Measurements from ENCODE around the gene EYA2.

DNA sequence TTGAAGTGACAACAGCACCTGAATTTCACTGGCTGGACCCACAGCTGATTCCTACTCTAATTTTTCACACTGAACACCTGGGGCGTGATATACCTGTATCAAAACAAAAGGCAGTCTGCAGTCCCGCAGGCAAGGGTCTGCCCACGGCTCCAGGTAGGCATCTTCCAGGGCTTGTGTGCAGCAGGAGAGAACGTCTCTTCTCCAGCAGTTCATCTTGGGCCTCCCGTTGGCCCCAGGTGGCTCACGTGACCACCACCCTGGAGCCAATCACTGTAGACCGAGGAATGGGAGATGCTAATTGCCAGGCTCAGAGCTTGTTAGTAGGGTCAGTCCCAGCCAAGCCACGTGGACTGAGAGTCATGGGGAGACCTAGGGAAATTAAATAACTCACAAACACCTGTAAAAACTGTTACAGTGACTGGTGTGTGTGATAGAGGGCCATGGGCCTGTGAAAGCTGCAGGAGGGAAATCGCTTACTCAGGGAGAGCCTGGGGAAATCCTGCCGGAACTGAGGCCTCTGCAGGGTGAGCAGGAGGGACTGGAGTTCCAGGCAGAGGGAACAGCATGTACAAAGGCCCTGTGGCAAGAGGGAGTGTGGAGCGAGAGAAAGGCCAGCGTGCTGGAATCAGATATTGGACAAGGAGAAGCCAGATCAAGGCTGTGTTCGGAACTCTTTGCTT is 83.4 kb downstream of the EYA2 start:
- TF ChIP-seq EZH2 (IDR thresholded peaks at IDR 0.05; ENCODE audit: borderline replicate concordance, low read depth, low read length, severe bottlenecking) (no peak), POLR2A (IDR thresholded peaks at IDR 0.05; ENCODE audit: low read depth, low read length) (no peak), JUN (IDR thresholded peaks at IDR 0.05; ENCODE audit: borderline replicate concordance, insufficient read depth, insufficient read length, low read depth) (no peak), POLR2AphosphoS5 (IDR thresholded peaks at IDR 0.05; ENCODE audit: insufficient read depth, low read depth, low read length) (no peak)
- TF ChIP-seq, protein P1, sequence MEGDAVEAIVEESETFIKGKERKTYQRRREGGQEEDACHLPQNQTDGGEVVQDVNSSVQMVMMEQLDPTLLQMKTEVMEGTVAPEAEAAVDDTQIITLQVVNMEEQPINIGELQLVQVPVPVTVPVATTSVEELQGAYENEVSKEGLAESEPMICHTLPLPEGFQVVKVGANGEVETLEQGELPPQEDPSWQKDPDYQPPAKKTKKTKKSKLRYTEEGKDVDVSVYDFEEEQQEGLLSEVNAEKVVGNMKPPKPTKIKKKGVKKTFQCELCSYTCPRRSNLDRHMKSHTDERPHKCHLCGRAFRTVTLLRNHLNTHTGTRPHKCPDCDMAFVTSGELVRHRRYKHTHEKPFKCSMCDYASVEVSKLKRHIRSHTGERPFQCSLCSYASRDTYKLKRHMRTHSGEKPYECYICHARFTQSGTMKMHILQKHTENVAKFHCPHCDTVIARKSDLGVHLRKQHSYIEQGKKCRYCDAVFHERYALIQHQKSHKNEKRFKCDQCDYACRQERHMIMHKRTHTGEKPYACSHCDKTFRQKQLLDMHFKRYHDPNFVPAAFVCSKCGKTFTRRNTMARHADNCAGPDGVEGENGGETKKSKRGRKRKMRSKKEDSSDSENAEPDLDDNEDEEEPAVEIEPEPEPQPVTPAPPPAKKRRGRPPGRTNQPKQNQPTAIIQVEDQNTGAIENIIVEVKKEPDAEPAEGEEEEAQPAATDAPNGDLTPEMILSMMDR (IDR thresholded peaks at IDR 0.05; ENCODE audit: extremely low read depth in 1 of 2, insufficient read depth in 1 of 2, low read depth in 1 of 2, low read length in 2 of 2), result no peak
- TF ChIP-seq, protein P2, sequence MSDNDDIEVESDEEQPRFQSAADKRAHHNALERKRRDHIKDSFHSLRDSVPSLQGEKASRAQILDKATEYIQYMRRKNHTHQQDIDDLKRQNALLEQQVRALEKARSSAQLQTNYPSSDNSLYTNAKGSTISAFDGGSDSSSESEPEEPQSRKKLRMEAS (IDR thresholded peaks at IDR 0.05; ENCODE audit: insufficient read depth, insufficient read length), result no peak

All from endothelial cell of umbilical vein (primary cell).